K562 (cell line): Measurements from ENCODE around the gene GIPR. TPM values are rescaled to one million over a fixed set of nuclear protein-coding genes. Genes with fewer than 3 reads are reported as not detected.

Experiments used
- BCOR ChIP-seq: fragments of 450-650 bp; IDR thresholded peaks from 2 replicates; pipeline ENCODE4 v1.6.1; 2016
- EP400 ChIP-seq: fragments of 450-650 bp; IDR thresholded peaks from 2 replicates; pipeline ENCODE4 v1.6.1; 2017; ENCODE audit warnings: antibody characterized with exemption, mild to moderate bottlenecking, moderate library complexity
- JUND ChIP-seq, 2 experiments: IDR thresholded peaks; 2 replicates in 1 of 2; 3 replicates in 1 of 2; pipeline ENCODE4 v1.6.1; 2011; ENCODE audit warnings: borderline replicate concordance in 2 of 2, low read depth in 2 of 2, low read length in 2 of 2, improper control_type of control experiment in 1 of 2, missing biosample characterization in 1 of 2, missing genetic modification characterization in 1 of 2, missing genetic modification reagents in 1 of 2
- MYC ChIP-seq, 2 experiments: fragments of 250-450 bp in 1 of 2; sonication (Bioruptor Pico) in 1 of 2; IDR thresholded peaks; 2 replicates each; pipeline versions ENCODE4 v1.5.1 to v1.6.1; 2012 to 2021; ENCODE audit warnings: low read depth in 2 of 2, borderline replicate concordance in 1 of 2, improper control_type of control experiment in 1 of 2, low read length in 1 of 2, mild to moderate bottlenecking in 1 of 2, moderate library complexity in 1 of 2
- POLR2G ChIP-seq: fragments of 200-400 bp; formaldehyde crosslinking; IDR thresholded peaks from 2 replicates; pipeline ENCODE4 v1.6.1; 2017; ENCODE audit warnings: low read depth, mild to moderate bottlenecking, antibody characterized with exemption, low read length, moderate library complexity
- RNF2 ChIP-seq: sonication (generic); IDR thresholded peaks from 2 replicates; pipeline ENCODE4 v1.6.1; 2016
- SP2 ChIP-seq: IDR thresholded peaks from 2 replicates; pipeline ENCODE4 v1.6.1; 2011; ENCODE audit warnings: mild to moderate bottlenecking, low read depth, low read length, moderate library complexity; ENCODE audit not compliant: poor library complexity, severe bottlenecking; ENCODE audit errors: extremely low read depth
- STAT5B ChIP-seq: fragments of 250-450 bp; sonication (Bioruptor Pico); IDR thresholded peaks from 2 replicates; pipeline ENCODE4 v1.8.0; 2021; ENCODE audit warnings: mild to moderate bottlenecking, inconsistent platforms
- TAF9B ChIP-seq: fragments of 450-650 bp; IDR thresholded peaks from 2 replicates; pipeline ENCODE4 v1.6.1; 2018; ENCODE audit warnings: mild to moderate bottlenecking; ENCODE audit not compliant: partially characterized antibody
- ZNF699 ChIP-seq: fragments of 250-450 bp; sonication (Bioruptor Pico); IDR thresholded peaks from 2 replicates; pipeline ENCODE4 v1.8.0; 2021; ENCODE audit warnings: mild to moderate bottlenecking, moderate library complexity; ENCODE audit not compliant: insufficient replicate concordance
- polyA plus RNA-seq, 8 experiments: library from polyadenylated mRNA; depleted of rRNA in 4 of 8; stranded (reverse) in 5 of 8; unstranded in 3 of 8; fragments of >200 nt; fragmentation: Nextera tagmentation in 2 of 8; fragmentation: Illumina TruSeq in 1 of 8; extraction: Ambion mirVana in 2 of 8; extraction: Trizol in 1 of 8; gene quantifications; 2 replicates each; pipeline versions ENCODE4 v1.2.1 to v1.2.3, GENCODE V29; 2011 to 2014; ENCODE audit warnings: inconsistent platforms in 1 of 8, missing spikeins in 1 of 8
- total RNA-seq, 7 experiments: library from RNA; depleted of rRNA in 6 of 7; stranded (reverse); fragments of >200 nt in 6 of 7; fragmentation: Illumina TruSeq in 2 of 7; extraction: Trizol in 2 of 7; gene quantifications; 2 replicates each; pipeline versions ENCODE4 v1.2.1 to v1.2.3, GENCODE V29; 2011 to 2021; ENCODE audit warnings: low replicate concordance in 1 of 7
- TF ChIP-seq, protein P1 (sequence below): IDR thresholded peaks from 2 replicates; pipeline ENCODE4 v1.6.1; 2011; ENCODE audit warnings: borderline replicate concordance, low read depth, mild to moderate bottlenecking, moderate library complexity, low read length; ENCODE audit not compliant: insufficient read depth, poor library complexity, severe bottlenecking
- TF ChIP-seq, protein P2 (sequence below): fragments of 450-650 bp; IDR thresholded peaks from 2 replicates; pipeline ENCODE4 v1.6.1; 2017; ENCODE audit warnings: antibody characterized with exemption
- TF ChIP-seq, protein P3 (sequence below), 3 experiments: fragments of 200-800 bp in 1 of 3; fragments of 250-450 bp in 1 of 3; fragments of 450-650 bp in 1 of 3; sonication (Bioruptor Pico) in 1 of 3; sonication (Bioruptor generic) in 1 of 3; formaldehyde crosslinking in 1 of 3; IDR thresholded peaks; 2 replicates each; pipeline versions ENCODE4 v1.6.1 to v1.8.0; 2016 to 2022; ENCODE audit warnings: mild to moderate bottlenecking in 2 of 3, missing genetic modification characterization in 2 of 3, missing compliant biosample characterization in 1 of 3, moderate library complexity in 1 of 3
- TF ChIP-seq, protein P4 (sequence below): fragments of 450-650 bp; IDR thresholded peaks from 2 replicates; pipeline ENCODE4 v1.6.1; 2014; ENCODE audit warnings: low read depth, mild to moderate bottlenecking, moderate library complexity, borderline replicate concordance

GIPR gene
- total and polyA plus RNA-seq, 9 of the 15 experiments (the other 6 are each of a cell fraction or from before 2014, with no cell fraction given): 2.2 to 26.8 (median 12.7) TPM

DNA sequence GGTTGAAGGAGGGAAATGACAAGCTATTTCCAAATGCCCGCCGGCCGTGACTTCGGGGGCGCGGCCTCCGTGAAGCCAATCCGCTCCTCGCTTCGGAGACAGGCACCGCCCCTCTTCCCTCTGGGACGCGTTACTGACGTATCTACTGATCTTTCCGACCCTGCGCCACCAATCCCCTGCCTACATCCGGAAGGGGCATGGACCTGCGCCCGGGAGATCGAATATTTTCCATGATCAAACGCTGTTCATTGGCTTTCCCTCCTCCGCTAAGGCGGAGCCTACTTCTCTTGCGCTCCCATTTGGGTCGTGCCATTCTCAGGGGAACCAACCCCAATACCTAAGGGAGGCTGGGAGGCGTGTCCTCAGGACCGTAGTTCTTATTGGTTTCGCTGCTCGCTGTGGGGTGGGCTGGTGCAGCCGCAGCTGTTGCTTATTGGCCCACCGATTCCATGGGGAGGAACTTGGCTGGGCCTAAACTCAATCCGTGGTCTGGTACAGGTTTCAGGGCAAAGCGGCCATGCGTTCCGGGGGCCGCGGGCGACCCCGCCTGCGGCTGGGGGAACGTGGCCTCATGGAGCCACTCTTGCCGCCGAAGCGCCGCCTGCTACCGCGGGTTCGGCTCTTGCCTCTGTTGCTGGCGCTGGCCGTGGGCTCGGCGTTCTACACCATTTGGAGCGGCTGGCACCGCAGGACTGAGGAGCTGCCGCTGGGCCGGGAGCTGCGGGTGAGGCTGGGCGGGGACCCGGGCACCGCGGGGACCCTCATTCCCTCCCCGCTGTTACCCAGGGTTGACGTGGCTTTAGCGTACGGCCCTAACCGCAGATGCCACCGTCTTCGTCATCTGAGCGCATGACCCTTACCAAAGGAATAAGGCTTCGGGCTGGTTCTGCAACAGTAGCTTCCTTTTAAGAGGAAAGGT is 24.4 kb downstream of the GIPR start, which contains the start of gene QPCTL (continued):
- TF ChIP-seq, protein P1, sequence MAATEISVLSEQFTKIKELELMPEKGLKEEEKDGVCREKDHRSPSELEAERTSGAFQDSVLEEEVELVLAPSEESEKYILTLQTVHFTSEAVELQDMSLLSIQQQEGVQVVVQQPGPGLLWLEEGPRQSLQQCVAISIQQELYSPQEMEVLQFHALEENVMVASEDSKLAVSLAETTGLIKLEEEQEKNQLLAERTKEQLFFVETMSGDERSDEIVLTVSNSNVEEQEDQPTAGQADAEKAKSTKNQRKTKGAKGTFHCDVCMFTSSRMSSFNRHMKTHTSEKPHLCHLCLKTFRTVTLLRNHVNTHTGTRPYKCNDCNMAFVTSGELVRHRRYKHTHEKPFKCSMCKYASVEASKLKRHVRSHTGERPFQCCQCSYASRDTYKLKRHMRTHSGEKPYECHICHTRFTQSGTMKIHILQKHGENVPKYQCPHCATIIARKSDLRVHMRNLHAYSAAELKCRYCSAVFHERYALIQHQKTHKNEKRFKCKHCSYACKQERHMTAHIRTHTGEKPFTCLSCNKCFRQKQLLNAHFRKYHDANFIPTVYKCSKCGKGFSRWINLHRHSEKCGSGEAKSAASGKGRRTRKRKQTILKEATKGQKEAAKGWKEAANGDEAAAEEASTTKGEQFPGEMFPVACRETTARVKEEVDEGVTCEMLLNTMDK: no peak
- TF ChIP-seq ZNF699 (CRISPR knock-in tag): no peak
- TF ChIP-seq POLR2G: peak; percentile 95
- TF ChIP-seq, protein P2, sequence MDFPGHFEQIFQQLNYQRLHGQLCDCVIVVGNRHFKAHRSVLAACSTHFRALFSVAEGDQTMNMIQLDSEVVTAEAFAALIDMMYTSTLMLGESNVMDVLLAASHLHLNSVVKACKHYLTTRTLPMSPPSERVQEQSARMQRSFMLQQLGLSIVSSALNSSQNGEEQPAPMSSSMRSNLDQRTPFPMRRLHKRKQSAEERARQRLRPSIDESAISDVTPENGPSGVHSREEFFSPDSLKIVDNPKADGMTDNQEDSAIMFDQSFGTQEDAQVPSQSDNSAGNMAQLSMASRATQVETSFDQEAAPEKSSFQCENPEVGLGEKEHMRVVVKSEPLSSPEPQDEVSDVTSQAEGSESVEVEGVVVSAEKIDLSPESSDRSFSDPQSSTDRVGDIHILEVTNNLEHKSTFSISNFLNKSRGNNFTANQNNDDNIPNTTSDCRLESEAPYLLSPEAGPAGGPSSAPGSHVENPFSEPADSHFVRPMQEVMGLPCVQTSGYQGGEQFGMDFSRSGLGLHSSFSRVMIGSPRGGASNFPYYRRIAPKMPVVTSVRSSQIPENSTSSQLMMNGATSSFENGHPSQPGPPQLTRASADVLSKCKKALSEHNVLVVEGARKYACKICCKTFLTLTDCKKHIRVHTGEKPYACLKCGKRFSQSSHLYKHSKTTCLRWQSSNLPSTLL: peak; percentile 97
- TF ChIP-seq, protein P3, sequence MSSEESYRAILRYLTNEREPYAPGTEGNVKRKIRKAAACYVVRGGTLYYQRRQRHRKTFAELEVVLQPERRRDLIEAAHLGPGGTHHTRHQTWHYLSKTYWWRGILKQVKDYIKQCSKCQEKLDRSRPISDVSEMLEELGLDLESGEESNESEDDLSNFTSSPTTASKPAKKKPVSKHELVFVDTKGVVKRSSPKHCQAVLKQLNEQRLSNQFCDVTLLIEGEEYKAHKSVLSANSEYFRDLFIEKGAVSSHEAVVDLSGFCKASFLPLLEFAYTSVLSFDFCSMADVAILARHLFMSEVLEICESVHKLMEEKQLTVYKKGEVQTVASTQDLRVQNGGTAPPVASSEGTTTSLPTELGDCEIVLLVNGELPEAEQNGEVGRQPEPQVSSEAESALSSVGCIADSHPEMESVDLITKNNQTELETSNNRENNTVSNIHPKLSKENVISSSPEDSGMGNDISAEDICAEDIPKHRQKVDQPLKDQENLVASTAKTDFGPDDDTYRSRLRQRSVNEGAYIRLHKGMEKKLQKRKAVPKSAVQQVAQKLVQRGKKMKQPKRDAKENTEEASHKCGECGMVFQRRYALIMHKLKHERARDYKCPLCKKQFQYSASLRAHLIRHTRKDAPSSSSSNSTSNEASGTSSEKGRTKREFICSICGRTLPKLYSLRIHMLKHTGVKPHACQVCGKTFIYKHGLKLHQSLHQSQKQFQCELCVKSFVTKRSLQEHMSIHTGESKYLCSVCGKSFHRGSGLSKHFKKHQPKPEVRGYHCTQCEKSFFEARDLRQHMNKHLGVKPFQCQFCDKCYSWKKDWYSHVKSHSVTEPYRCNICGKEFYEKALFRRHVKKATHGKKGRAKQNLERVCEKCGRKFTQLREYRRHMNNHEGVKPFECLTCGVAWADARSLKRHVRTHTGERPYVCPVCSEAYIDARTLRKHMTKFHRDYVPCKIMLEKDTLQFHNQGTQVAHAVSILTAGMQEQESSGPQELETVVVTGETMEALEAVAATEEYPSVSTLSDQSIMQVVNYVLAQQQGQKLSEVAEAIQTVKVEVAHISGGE (CRISPR knock-in tag; IDR thresholded peaks at IDR 0.05): no peak
- no peak for TF ChIP-seq BCOR
- peak; percentile 80; the same call in 1 of the 2 replicates for TF ChIP-seq MYC (IDR thresholded peaks at IDR 0.05; ENCODE audit: low read depth, low read length)
- TF ChIP-seq MYC (CRISPR knock-in tag; IDR thresholded peaks at IDR 0.05; ENCODE audit: borderline replicate concordance, low read depth): 0 out of 2 replicates have a peak, but pooled peaks have one; percentile 24
- TF ChIP-seq, protein P4, sequence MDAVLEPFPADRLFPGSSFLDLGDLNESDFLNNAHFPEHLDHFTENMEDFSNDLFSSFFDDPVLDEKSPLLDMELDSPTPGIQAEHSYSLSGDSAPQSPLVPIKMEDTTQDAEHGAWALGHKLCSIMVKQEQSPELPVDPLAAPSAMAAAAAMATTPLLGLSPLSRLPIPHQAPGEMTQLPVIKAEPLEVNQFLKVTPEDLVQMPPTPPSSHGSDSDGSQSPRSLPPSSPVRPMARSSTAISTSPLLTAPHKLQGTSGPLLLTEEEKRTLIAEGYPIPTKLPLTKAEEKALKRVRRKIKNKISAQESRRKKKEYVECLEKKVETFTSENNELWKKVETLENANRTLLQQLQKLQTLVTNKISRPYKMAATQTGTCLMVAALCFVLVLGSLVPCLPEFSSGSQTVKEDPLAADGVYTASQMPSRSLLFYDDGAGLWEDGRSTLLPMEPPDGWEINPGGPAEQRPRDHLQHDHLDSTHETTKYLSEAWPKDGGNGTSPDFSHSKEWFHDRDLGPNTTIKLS: 0 out of 2 replicates have a peak, but pooled peaks have one; percentile 10
- TF ChIP-seq SP2: peak; percentile 56
- TF ChIP-seq TAF9B: no peak
- peak; percentile 33; the same call in 1 of the 2 replicates for TF ChIP-seq JUND (IDR thresholded peaks at IDR 0.05; ENCODE audit: borderline replicate concordance, low read depth, low read length)
- 0 out of 3 replicates have a peak, but pooled peaks have one; percentile 8 for TF ChIP-seq JUND (tag; IDR thresholded peaks at IDR 0.05; ENCODE audit: borderline replicate concordance, low read depth, low read length)
- TF ChIP-seq RNF2: no peak
- peak; percentile 68; the same call in 1 of the 2 replicates for TF ChIP-seq EP400
- no peak for TF ChIP-seq STAT5B (CRISPR knock-in tag)
